Effector memory CD4-positive, alpha-beta T cell (primary cell): Measurements from ENCODE around the gene KLF4.
A peak's percentile ranks its signal among the peaks of the same experiment; 100 is the strongest.

Experiments used
- DNase-seq, 3 donors: peaks; one replicate each; pipeline ENCODE4 v3.0.0-alpha.2; 2020
- H3K27ac ChIP-seq: 2 replicates; pipeline ENCODE4 v1.7.0; 2013; ENCODE audit warnings: mild to moderate bottlenecking, low read length, moderate library complexity; ENCODE audit not compliant: insufficient read depth, poor library complexity, severe bottlenecking
- H3K27me3 ChIP-seq: replicated peaks from 2 replicates; pipeline ENCODE4 v1.7.0; 2013; ENCODE audit warnings: mild to moderate bottlenecking, low read length; ENCODE audit not compliant: insufficient read depth, control insufficient read depth, poor library complexity, severe bottlenecking
- H3K36me3 ChIP-seq: 2 replicates; pipeline ENCODE4 v1.7.0; 2013; ENCODE audit warnings: mild to moderate bottlenecking, low read length, moderate library complexity; ENCODE audit not compliant: control insufficient read depth, insufficient read depth
- H3K4me1 ChIP-seq: 2 replicates; pipeline ENCODE4 v1.7.0; 2013; ENCODE audit warnings: low read length, mild to moderate bottlenecking; ENCODE audit not compliant: control insufficient read depth, insufficient read depth, poor library complexity, severe bottlenecking
- H3K4me3 ChIP-seq: 2 replicates; pipeline ENCODE4 v1.7.0; 2013; ENCODE audit warnings: low read length, low read depth, mild to moderate bottlenecking; ENCODE audit not compliant: insufficient read depth, poor library complexity, severe bottlenecking
- H3K9me3 ChIP-seq: 2 replicates; pipeline ENCODE4 v1.7.0; 2013; ENCODE audit warnings: mild to moderate bottlenecking, low read length, moderate library complexity; ENCODE audit not compliant: control insufficient read depth

KLF4 gene

GRCh38 chr9:107472581-107473340, 16.8 kb downstream of the KLF4 start:
- Histone ChIP-seq H3K36me3 (no peaks in the 10 kb centered on the region), H3K27ac (no peak overlapping the region), H3K4me1 (no peaks in the 10 kb centered on the region), H3K9me3 (no peaks in the 10 kb centered on the region), H3K4me3 (no peak overlapping the region), H3K27me3 (no peaks in the 10 kb centered on the region)
- no peak for DNase-seq

DNA sequence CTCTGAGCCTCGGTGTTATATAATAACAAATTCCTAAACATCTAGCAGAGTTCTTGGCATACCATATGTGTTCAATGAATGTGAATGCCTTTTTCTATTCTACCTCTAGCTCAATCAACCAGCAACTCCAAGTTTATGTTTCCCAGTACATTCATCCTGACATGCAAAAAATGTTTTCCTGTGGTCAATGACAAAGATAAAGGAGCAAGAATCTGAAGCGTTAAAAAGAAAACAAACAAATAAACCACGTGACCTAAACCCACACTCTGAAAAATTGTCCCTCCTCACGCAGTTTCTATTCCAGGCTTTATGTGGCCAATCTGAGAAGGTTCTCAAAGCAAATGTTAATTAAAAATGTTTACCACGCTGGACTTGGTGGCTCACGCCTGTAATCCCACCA, 18.0 kb downstream of the KLF4 start:
- no peak for DNase-seq
- H3K27ac ChIP-seq = no peak overlapping the region
- H3K36me3 ChIP-seq = no peaks in the 10 kb centered on the region
- no peaks in the 10 kb centered on the region for H3K9me3 ChIP-seq
- no peaks in the 10 kb centered on the region for H3K27me3 ChIP-seq
- no peak overlapping the region for H3K4me3 ChIP-seq
- H3K4me1 ChIP-seq = no peaks in the 10 kb centered on the region

- Histone ChIP-seq H3K4me3 (no peak overlapping the region), H3K4me1 (no peaks in the 10 kb centered on the region), H3K27ac (no peak overlapping the region), H3K9me3 (no peaks in the 10 kb centered on the region), H3K27me3 (peaks cover 8% of the 10 kb centered on the region), H3K36me3 (no peaks in the 10 kb centered on the region)
- no peak for DNase-seq
Observed at GRCh38 chr9:107467416-107467815, 22.2 kb downstream of the KLF4 start.

GRCh38 chr9:107466826-107467225, 22.7 kb downstream of the KLF4 start:
- Histone ChIP-seq H3K4me1 (no peaks in the 10 kb centered on the region), H3K27me3 (peaks cover 8% of the 10 kb centered on the region)
- no peak for DNase-seq

GRCh38 chr9:107465467-107466451, 23.8 kb downstream of the KLF4 start:
- H3K27me3 ChIP-seq = peaks cover 8% of the 10 kb centered on the region
- peak overlapping the region; percentile 8 for H3K4me3 ChIP-seq
- no peaks in the 10 kb centered on the region for H3K36me3 ChIP-seq
- H3K9me3 ChIP-seq = no peaks in the 10 kb centered on the region
- no peak overlapping the region for H3K27ac ChIP-seq
- H3K4me1 ChIP-seq = no peaks in the 10 kb centered on the region
- DNase-seq = no peak

More at GRCh38 chr9:107466826-107467225, 22.7 kb downstream of the KLF4 start:
- H3K36me3 ChIP-seq = no peaks in the 10 kb centered on the region
- H3K9me3 ChIP-seq = no peaks in the 10 kb centered on the region
- no peak overlapping the region for H3K4me3 ChIP-seq
- no peak overlapping the region for H3K27ac ChIP-seq

- no peak overlapping the region for H3K27ac ChIP-seq
- no peaks in the 10 kb centered on the region for H3K36me3 ChIP-seq
- H3K4me3 ChIP-seq = no peak overlapping the region
- peaks cover 8% of the 10 kb centered on the region for H3K27me3 ChIP-seq
- no peaks in the 10 kb centered on the region for H3K4me1 ChIP-seq
- no peak for DNase-seq
- no peaks in the 10 kb centered on the region for H3K9me3 ChIP-seq
Observed at GRCh38 chr9:107464516-107464915, 25.1 kb downstream of the KLF4 start.

DNA sequence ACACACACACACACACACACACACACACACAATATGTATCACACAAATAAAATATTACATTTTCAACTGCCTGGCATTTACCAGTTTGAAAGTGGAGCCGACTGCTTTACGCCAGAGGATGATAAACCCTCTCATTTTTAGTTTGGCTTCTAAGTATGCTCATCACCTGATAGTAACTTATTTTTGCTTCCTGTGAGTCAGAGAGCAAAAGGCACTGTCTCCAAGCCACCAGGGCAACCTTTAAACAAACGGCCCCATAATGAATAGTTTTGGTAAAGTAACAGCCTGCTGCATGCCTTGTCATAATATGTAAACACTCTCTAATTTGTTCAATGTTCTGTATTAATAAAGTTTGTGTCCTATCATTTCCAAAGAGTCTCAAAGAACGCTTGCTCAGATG, 26.9 kb downstream of the KLF4 start:
- Histone ChIP-seq H3K36me3 (no peaks in the 10 kb centered on the region), H3K27me3 (peaks cover 8% of the 10 kb centered on the region), H3K4me1 (no peaks in the 10 kb centered on the region), H3K9me3 (no peaks in the 10 kb centered on the region), H3K4me3 (no peak overlapping the region), H3K27ac (no peak overlapping the region)
- no peak for DNase-seq

DNA sequence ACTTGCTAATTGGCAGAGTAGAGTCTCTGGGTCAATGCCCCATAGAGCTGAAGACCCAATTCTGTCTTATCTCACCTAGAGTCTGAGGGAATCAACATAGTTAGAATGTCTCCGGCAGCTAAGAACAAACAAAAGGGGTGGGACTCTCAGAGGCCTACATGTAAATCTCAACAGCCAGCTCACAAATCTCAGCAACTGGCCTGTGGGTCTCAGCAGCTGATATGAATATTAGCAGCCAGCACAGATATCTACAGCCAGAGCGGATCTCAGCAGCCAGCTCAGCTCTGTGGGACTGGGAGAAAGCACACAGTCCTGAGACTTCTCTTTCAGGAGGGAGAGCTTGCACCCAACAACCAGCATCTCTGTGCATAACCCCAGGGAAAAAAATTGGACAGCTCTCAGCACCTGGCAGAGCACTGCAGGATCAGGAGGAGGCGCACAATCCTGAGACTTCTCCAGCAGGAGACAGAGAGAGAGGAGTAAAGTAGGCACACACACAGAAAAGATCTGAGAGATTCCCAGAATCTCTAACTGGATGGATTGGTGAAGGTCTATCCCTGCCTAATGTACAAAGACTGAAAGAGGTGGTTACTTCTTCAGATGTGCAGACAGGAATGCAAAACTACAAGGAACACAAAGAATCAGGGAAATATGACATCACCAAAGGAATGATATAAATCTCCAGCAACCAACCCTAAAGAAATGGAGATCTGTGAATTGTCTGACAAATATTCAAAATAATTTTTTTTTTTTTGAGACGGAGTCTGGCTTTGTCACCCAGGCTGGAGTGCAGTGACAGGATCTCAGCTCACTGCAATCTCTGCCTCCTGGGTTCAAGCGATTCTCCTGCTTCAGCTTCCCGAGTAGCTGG, 29.2 kb downstream of the KLF4 start:
- no peak for DNase-seq

DNA sequence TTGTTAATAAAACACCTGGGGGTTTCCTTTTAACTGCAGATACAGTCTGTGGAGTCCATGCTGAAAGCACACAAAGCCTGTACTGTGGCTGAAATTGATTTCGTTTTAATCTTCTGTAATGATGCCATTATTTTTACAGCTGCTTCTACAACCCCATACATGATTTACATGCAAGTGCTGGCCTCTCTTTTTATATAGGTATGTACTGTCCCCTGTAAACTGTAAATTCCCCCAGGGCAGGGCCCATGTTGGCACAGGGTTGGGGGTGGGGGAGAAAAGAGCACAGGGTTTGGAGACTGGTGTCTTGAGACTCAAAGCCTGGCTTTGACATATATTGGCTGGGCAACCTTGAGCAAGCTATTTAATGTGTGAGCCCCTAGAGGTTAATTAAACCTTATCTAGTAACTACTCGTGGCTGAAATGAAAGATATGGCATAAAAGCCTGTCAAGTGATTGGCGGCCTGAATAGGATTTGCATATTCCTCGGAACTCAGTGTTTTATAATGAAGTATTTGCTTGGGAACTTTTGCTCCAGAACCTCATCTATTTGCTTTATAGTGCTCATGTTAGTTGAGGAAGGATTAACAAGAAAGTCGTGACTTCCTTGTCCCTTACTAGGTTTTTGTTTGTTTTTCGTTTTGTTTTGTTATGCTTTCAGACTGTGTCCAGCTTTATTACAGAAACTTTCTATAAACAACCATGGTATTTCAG, 34.0 kb downstream of the KLF4 start:
- no peak overlapping the region for H3K27ac ChIP-seq
- no peak overlapping the region for H3K4me3 ChIP-seq
- no peaks in the 10 kb centered on the region for H3K27me3 ChIP-seq
- H3K36me3 ChIP-seq = no peaks in the 10 kb centered on the region
- H3K9me3 ChIP-seq = no peaks in the 10 kb centered on the region
- DNase-seq = no peak
- no peaks in the 10 kb centered on the region for H3K4me1 ChIP-seq

More for the DNA sequence above, 29.2 kb downstream of the KLF4 start:
- Histone ChIP-seq H3K27ac (no peak overlapping the region), H3K4me3 (no peak overlapping the region), H3K27me3 (peaks cover 4% of the 10 kb centered on the region), H3K36me3 (no peaks in the 10 kb centered on the region), H3K4me1 (no peaks in the 10 kb centered on the region), H3K9me3 (no peaks in the 10 kb centered on the region)
